ENCODE results near the gene SIGLEC7. TPM values are rescaled to one million over a fixed set of nuclear protein-coding genes. Genes with fewer than 3 reads are reported as not detected.

The SIGLEC7 gene
- total and polyA plus RNA-seq, 10 donors: 6.8 to 59.9 (median 26.5) TPM

DNA sequence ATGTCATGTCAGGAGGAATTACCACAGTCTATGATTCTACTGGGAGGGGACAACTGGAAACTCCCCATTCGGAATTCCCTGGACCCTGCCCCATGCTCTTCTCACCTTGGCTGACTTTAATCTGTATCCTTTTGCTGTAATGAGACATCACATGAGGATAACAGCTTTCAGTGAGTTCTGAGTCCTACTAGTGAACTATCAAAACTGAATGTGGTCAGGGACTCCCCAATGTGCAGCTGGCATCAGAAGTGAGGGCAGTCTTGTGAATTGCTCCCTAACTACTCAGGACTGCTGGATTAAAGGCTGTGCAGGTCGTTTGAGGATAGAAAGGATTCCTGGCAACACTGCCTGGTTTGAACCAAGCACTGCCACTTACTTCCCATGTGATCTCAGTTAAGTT is 15.2 kb downstream of the SIGLEC7 start:
- peaks cover 0 to 12% (median 6%) of the 10 kb centered on the region in 6 donors for H3K4me1 ChIP-seq
- no peak for DNase-seq
- H3K27me3 ChIP-seq (replicated peaks in 1 of 7): peaks cover 0 to 34% (median 0%) of the 10 kb centered on the region in 7 donors
- intact Hi-C loops (cut with DNase I; ENCODE audit: low total_unique reads): no loop called here
- no peak overlapping the region for H3K4me3 ChIP-seq
- TF ChIP-seq POLR2AphosphoS5 (IDR thresholded peaks at IDR 0.05): no peak
- no peak for TF ChIP-seq POLR2A (IDR thresholded peaks at IDR 0.05)
- TF ChIP-seq, protein P1, sequence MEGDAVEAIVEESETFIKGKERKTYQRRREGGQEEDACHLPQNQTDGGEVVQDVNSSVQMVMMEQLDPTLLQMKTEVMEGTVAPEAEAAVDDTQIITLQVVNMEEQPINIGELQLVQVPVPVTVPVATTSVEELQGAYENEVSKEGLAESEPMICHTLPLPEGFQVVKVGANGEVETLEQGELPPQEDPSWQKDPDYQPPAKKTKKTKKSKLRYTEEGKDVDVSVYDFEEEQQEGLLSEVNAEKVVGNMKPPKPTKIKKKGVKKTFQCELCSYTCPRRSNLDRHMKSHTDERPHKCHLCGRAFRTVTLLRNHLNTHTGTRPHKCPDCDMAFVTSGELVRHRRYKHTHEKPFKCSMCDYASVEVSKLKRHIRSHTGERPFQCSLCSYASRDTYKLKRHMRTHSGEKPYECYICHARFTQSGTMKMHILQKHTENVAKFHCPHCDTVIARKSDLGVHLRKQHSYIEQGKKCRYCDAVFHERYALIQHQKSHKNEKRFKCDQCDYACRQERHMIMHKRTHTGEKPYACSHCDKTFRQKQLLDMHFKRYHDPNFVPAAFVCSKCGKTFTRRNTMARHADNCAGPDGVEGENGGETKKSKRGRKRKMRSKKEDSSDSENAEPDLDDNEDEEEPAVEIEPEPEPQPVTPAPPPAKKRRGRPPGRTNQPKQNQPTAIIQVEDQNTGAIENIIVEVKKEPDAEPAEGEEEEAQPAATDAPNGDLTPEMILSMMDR (IDR thresholded peaks at IDR 0.05 in 8 of 11, conservative IDR thresholded peaks at IDR 0.05 in 3 of 11): no peak
- no peaks in the 10 kb centered on the region for H3K9me3 ChIP-seq
- H3K27ac ChIP-seq: no peak overlapping the region
- peaks cover 0 to 27% (median 0%) of the 10 kb centered on the region in 6 donors for H3K36me3 ChIP-seq
- 44 to 60% (median 55%) methylated on average over 2 of the region's 2 CpGs for WGBS, 5 donors

DNA sequence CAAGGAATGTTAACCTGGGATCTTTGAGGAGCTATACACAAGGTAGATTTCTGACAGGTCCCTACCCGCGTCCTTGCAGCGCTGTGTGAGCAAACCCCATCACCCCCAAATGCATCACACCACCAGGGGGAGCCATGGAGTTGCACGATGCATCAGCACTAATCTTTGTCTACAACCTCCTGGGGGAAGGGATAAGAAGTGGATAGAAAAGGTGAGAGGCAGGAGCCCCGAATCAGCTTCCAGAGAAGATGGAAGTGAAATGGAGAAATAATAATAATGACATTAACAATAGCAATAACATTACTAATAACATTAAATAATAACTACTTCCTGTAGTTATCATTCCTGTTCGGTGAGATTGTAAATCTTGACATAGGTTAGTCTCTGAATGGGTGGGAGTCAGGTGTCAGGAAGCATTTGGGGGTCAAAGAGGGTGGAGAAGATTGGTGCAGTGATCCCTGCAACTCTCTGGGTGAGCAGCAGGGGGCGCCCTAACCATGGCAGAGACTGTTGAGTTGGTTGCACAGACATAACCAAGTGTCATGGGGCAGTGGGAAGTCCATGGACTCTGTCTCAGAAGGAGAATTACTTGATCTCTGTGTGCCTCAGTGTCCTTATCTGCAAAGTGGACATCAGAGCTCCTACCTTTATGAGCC is 16.5 kb downstream of the SIGLEC7 start:
- intact Hi-C loops (cut with DNase I; ENCODE audit: low total_unique reads): no loop called here
- Histone ChIP-seq H3K36me3 (peaks cover 0 to 18% (median 0%) of the 10 kb centered on the region in 6 donors), H3K9me3 (no peaks in the 10 kb centered on the region), H3K27ac (peak overlapping the region in 2 of 8 donors; percentile 47 to 48), H3K4me1 (peaks cover 0 to 12% (median 6%) of the 10 kb centered on the region in 6 donors), H3K4me3 (no peak overlapping the region), H3K27me3 (replicated peaks in 1 of 7) (peaks cover 0 to 27% (median 0%) of the 10 kb centered on the region in 7 donors)
- TF ChIP-seq POLR2AphosphoS5 (IDR thresholded peaks at IDR 0.05) (no peak), POLR2A (IDR thresholded peaks at IDR 0.05) (no peak)
- TF ChIP-seq, protein P1 (IDR thresholded peaks at IDR 0.05 in 8 of 11, conservative IDR thresholded peaks at IDR 0.05 in 3 of 11): peak; percentile 54 to 90 (median 70)
- WGBS, 5 donors: 19 to 34% (median 21%) methylated on average over 7 of the region's 7 CpGs
- DNase-seq: peak; percentile 89

DNA sequence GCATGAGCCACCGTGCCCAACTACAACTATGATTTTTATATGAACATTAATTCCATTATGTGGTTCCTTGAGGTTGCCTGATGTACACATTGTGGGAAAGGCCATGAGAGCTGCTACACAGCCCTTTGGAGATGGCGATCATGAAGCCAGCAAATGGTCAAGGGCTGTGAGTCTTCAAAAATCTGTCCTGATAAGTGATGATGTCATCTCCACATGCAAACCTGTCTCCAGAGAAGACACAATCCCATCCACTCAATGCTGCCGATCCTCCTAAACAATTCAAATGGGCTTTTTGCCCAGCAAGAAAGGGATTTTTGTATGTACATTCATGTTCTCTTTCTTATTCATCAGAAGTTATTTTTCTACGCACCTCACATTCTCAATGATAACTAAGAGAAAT is 17.6 kb downstream of the SIGLEC7 start:
- WGBS, 5 donors: 79 to 92% (median 88%) methylated on average over 4 of the region's 4 CpGs

DNA sequence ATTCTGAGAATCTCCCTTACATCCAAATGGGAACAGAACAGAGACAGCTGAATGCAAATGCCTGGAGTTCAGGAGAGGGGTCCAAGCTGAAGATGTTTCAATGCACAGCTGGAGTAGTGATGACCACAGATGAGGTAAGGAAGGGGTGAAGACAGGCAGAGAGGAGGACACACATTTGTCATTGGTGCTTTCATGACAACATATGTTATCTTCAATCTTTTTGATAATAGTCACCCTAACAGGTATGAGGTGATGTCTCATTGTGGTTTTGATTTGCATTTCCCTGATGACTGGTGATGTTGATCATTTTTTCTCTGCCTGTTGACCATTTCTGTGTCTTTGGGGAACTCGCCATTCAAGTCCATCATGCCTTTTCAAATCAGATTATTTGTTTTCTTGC is 19.2 kb downstream of the SIGLEC7 start:
- Histone ChIP-seq H3K4me1 (peaks cover 0 to 12% (median 6%) of the 10 kb centered on the region in 6 donors), H3K36me3 (no peaks in the 10 kb centered on the region), H3K4me3 (no peak overlapping the region), H3K27me3 (replicated peaks in 1 of 7) (peaks cover 0 to 21% (median 0%) of the 10 kb centered on the region in 7 donors), H3K9me3 (no peaks in the 10 kb centered on the region), H3K27ac (no peak overlapping the region)
- DNase-seq: no peak
- WGBS, 5 donors: 75 to 97% (median 80%) methylated on average over 1 of the region's 1 CpG
- intact Hi-C loops (cut with DNase I; ENCODE audit: low total_unique reads): no loop called here
- no peak for TF ChIP-seq POLR2A (IDR thresholded peaks at IDR 0.05)
- TF ChIP-seq, protein P1 (IDR thresholded peaks at IDR 0.05 in 8 of 11, conservative IDR thresholded peaks at IDR 0.05 in 3 of 11): no peak
- TF ChIP-seq POLR2AphosphoS5 (IDR thresholded peaks at IDR 0.05): no peak

More for the DNA sequence above, 17.6 kb downstream of the SIGLEC7 start:
- TF ChIP-seq, protein P1 (IDR thresholded peaks at IDR 0.05 in 8 of 11, conservative IDR thresholded peaks at IDR 0.05 in 3 of 11): no peak
- TF ChIP-seq POLR2A (IDR thresholded peaks at IDR 0.05) (no peak), POLR2AphosphoS5 (IDR thresholded peaks at IDR 0.05) (no peak)
- intact Hi-C loops (cut with DNase I; ENCODE audit: low total_unique reads): no loop called here
- no peaks in the 10 kb centered on the region for H3K9me3 ChIP-seq
- H3K36me3 ChIP-seq: peaks cover 0 to 8% (median 0%) of the 10 kb centered on the region in 6 donors
- no peak for DNase-seq
- no peak overlapping the region for H3K27ac ChIP-seq
- peaks cover 0 to 21% (median 0%) of the 10 kb centered on the region in 7 donors for H3K27me3 ChIP-seq (replicated peaks in 1 of 7)
- peaks cover 0 to 12% (median 6%) of the 10 kb centered on the region in 6 donors for H3K4me1 ChIP-seq
- H3K4me3 ChIP-seq: no peak overlapping the region

All from spleen (tissue), 11 donors.